Kidney epithelial cell (primary cell): ENCODE data around the gene RABGEF1. TPM values are rescaled to one million over a fixed set of nuclear protein-coding genes. Genes with fewer than 3 reads are reported as not detected.
"Not testable (repeated sequence)": the region's sequence is repeated elsewhere in the genome, so short reads cannot be mapped to it uniquely, and the experiment has no call there.

Source experiments
- DNase-seq: peaks from one replicate; pipeline ENCODE4 v3.0.0-alpha.2; 2010; ENCODE audit warnings: low read depth
- H3K27me3 ChIP-seq: 2 replicates; pipeline ENCODE4 v1.6.0; 2011; ENCODE audit warnings: low read length; ENCODE audit not compliant: control insufficient read depth, insufficient read depth
- H3K36me3 ChIP-seq: 2 replicates; pipeline ENCODE4 v1.5.1; 2011; ENCODE audit warnings: low read length; ENCODE audit not compliant: control insufficient read depth, insufficient read depth
- H3K4me3 ChIP-seq: 2 replicates; pipeline ENCODE4 v1.5.1; 2011; ENCODE audit warnings: low read depth, mild to moderate bottlenecking, control low read depth, low read length
- total RNA-seq: library from RNA; depleted of rRNA; stranded (reverse); fragments of >200 nt; gene quantifications from 2 replicates; pipeline ENCODE4 v1.2.3, GENCODE V29; 2015
- TF ChIP-seq, protein P1 (sequence below): IDR thresholded peaks from 2 replicates; pipeline ENCODE4 v1.5.1; 2011; ENCODE audit warnings: mild to moderate bottlenecking, moderate library complexity, low read length, control low read depth, inconsistent platforms; ENCODE audit not compliant: insufficient read depth, poor library complexity, severe bottlenecking

The RABGEF1 gene
- total RNA-seq, 1 donor from 2014 or later, result 23.2 TPM

DNA sequence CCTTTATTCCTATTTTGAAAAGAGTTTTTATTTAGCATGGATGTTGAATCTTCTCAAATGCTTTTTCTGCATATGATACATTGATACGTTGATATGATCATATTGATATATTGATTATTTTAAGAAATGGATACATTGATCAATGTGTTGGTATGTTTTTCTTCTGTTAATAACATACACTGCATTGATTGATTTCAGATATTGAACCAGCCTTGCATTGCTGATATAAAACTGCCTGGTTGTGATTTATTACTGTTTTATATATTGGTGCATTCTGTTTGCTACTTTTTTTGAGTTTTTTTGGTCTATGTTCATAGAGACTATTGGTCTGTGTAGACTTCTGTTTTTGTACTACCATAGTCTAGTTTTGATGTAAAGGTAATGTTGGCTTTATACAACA, 26.8 kb upstream of the RABGEF1 start:
- H3K36me3 ChIP-seq, result no peaks in the 10 kb centered on the region
- no peaks in the 10 kb centered on the region for H3K27me3 ChIP-seq
- H3K4me3 ChIP-seq, result no peak overlapping the region
- no peak for DNase-seq
- TF ChIP-seq, protein P1, sequence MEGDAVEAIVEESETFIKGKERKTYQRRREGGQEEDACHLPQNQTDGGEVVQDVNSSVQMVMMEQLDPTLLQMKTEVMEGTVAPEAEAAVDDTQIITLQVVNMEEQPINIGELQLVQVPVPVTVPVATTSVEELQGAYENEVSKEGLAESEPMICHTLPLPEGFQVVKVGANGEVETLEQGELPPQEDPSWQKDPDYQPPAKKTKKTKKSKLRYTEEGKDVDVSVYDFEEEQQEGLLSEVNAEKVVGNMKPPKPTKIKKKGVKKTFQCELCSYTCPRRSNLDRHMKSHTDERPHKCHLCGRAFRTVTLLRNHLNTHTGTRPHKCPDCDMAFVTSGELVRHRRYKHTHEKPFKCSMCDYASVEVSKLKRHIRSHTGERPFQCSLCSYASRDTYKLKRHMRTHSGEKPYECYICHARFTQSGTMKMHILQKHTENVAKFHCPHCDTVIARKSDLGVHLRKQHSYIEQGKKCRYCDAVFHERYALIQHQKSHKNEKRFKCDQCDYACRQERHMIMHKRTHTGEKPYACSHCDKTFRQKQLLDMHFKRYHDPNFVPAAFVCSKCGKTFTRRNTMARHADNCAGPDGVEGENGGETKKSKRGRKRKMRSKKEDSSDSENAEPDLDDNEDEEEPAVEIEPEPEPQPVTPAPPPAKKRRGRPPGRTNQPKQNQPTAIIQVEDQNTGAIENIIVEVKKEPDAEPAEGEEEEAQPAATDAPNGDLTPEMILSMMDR, result no peak

DNA sequence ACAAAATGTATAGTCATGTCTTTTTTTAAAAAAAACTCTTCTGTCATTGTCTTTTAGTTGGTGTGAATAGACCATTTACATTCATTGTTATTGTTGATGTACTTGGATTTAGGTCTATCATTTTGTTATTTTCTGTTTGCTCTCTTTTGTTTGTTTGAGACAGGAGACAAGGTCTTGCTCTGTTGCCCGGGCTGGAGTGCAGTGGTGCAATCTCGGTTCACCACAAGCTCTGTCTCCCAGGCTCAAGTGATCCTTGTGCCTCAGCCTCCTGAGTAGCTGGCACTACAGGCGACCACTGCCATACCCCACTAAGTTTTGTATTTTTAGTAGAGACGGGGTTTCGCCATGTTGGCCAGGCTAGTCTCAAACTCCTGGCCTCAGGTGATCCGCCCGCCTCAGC, 23.9 kb upstream of the RABGEF1 start:
- not testable (repeated sequence) for H3K27me3 ChIP-seq, DNase-seq, H3K36me3 ChIP-seq, H3K4me3 ChIP-seq

DNA sequence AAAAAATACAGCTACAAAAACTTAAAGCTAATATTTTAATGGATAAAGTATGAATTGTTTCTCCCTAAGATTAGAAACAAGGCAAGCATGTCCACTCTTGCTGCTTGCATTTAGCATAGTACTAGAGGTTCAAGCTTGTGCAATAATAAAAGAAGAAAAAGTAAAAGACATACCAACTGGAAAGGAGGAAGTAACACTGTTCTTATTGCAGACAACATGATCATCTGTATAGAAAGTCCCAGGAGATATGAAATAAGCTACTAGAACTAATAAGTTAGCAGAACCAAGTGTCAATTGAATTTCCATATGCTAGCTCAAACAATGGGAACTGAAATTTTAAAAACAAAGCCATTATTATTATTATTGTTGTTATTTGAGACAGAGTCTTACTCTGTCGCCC, 20.0 kb upstream of the RABGEF1 start:
- no peak overlapping the region for H3K4me3 ChIP-seq
- no peaks in the 10 kb centered on the region for H3K27me3 ChIP-seq
- DNase-seq, result no peak
- no peaks in the 10 kb centered on the region for H3K36me3 ChIP-seq
- TF ChIP-seq, protein P1, result no peak

DNA sequence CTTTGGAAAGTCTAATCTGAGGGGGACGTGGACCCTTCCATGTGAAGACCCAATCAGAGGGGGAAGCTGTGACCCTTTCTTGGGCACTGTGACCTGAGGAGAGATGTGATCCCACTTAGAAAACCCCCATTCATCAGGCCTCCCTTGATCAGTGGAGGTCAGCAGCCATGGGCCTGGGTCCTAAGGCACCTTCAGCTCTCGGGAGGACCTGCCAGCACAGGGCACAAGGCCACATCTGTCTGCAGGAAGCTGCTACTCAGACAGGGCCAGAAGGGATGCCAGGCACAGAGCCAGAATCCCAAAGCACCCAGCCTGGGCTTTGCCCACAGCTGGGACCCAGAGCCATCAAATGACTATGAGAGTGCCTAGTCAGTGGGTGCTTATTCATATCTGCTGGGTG, 14.7 kb upstream of the RABGEF1 start:
- Histone ChIP-seq H3K27me3 (no peaks in the 10 kb centered on the region), H3K36me3 (no peaks in the 10 kb centered on the region), H3K4me3 (no peak overlapping the region)
- TF ChIP-seq, protein P1, result no peak
- no peak for DNase-seq

DNA sequence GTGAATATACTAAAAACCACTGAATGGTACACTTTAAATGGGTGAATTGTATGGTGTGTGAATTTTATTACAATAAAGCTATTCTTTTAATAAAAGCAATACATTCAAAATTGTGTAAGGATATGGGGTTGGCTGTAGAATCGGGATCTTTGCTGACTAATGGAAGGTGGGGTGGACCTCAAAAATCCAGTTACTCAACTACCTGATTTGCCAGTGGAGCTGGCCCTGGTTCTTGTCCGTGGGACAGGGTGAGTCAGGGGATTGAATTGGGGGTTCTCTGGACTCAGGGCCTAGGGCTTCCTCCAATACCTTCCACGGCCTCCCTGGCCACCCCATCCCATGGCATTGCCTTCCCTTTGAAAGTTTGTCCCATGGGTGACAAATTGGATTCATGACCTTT, 13.5 kb upstream of the RABGEF1 start:
- Histone ChIP-seq H3K4me3 (no peak overlapping the region), H3K36me3 (no peaks in the 10 kb centered on the region), H3K27me3 (no peaks in the 10 kb centered on the region)
- no peak for DNase-seq
- TF ChIP-seq, protein P1, result no peak

DNA sequence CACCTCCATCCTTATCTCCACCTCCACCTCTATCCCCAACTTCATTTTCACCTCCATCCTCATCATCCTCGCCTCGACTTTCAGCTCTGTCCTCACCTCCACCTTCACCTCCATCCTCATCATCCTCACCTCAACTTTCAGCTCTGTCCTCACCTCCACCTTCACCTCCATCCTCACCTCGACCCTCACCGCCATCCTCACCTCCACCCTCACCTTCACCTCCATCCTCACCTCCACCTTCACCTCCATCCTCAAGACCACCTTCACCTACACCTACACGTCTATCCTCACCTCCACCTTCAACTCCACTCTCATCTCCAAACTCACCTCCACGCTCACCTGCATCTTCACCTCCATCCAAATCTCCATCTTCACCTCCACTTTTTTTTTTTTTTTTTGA, 12.0 kb upstream of the RABGEF1 start:
- no peak overlapping the region for H3K4me3 ChIP-seq
- no peak for DNase-seq
- H3K27me3 ChIP-seq, result no peaks in the 10 kb centered on the region
- TF ChIP-seq, protein P1, result no peak
- H3K36me3 ChIP-seq, result no peaks in the 10 kb centered on the region
